Tibial artery (tissue), 4 donors: ENCODE results near the gene LGALS14.

Experiments
- DNase-seq, 2 donors: peaks; one replicate each; pipeline ENCODE4 v3.0.0-alpha.2; 2019
- H3K27ac ChIP-seq, 2 donors: fragments of 200-600 bp; sonication (generic) in 1 of 2; 1 replicate in 1 of 2; 2 replicates in 1 of 2; pipeline ENCODE4 v1.5.1; 2018 to 2019; ENCODE audit warnings: mild to moderate bottlenecking in 1 of 2
- H3K27me3 ChIP-seq, 2 donors: fragments of 200-600 bp; sonication (generic) in 1 of 2; one replicate each; pipeline versions ENCODE4 v1.5.1 to v1.6.0; 2016 to 2019
- H3K36me3 ChIP-seq, 3 donors: fragments of 200-600 bp; sonication (generic) in 2 of 3; one replicate each; pipeline ENCODE4 v1.5.1; 2016 to 2019; ENCODE audit warnings: mild to moderate bottlenecking in 2 of 3
- H3K4me1 ChIP-seq, 4 donors: fragments of 200-600 bp; sonication (generic) in 2 of 4; 1 replicate in 3 of 4; 2 replicates in 1 of 4; pipeline ENCODE4 v1.5.1; 2016 to 2019
- H3K4me3 ChIP-seq, 2 donors: fragments of 200-600 bp; sonication (generic) in 1 of 2; 1 replicate in 1 of 2; 2 replicates in 1 of 2; pipeline ENCODE4 v1.5.1; 2018 to 2019; ENCODE audit warnings: mild to moderate bottlenecking in 2 of 2
- H3K9me3 ChIP-seq, 3 donors: fragments of 200-600 bp; sonication (generic) in 1 of 3; one replicate each; pipeline ENCODE4 v1.5.1; 2016 to 2019
- CTCF ChIP-seq, 2 experiments: fragments of 200-600 bp in 1 of 2; fragments of 450-650 bp in 1 of 2; IDR thresholded peaks; one replicate each; pipeline ENCODE4 v1.5.1; 2017 to 2019; ENCODE audit warnings: antibody characterized with exemption in 2 of 2, mild to moderate bottlenecking in 1 of 2, moderate library complexity in 1 of 2
- intact Hi-C: fragments of 100-400 bp; cut with DNase I; formaldehyde crosslinking; loops from one replicate; pipeline ENCODE4 v1.15.0; 2023; ENCODE audit warnings: low total_unique reads

The LGALS14 gene

GRCh38 chr19:39698535-39698934 is 5.7 kb upstream of the LGALS14 start:
- DNase-seq, result no peak
- no peak for TF ChIP-seq CTCF (IDR thresholded peaks at IDR 0.05)
- intact Hi-C loops, result no loop called here
- H3K36me3 ChIP-seq, result no peaks in the 10 kb centered on the region
- no peak overlapping the region for H3K27ac ChIP-seq
- no peaks in the 10 kb centered on the region for H3K27me3 ChIP-seq
- no peak overlapping the region for H3K4me3 ChIP-seq
- no peaks in the 10 kb centered on the region for H3K4me1 ChIP-seq
- no peaks in the 10 kb centered on the region for H3K9me3 ChIP-seq

GRCh38 chr19:39701291-39701690 is 3.0 kb upstream of the LGALS14 start:
- Histone ChIP-seq H3K4me3 (no peak overlapping the region), H3K9me3 (no peaks in the 10 kb centered on the region), H3K4me1 (no peaks in the 10 kb centered on the region), H3K27ac (no peak overlapping the region), H3K27me3 (no peaks in the 10 kb centered on the region), H3K36me3 (no peaks in the 10 kb centered on the region)
- DNase-seq, result no peak
- intact Hi-C loops, result no loop called here
- TF ChIP-seq CTCF (IDR thresholded peaks at IDR 0.05), result no peak

GRCh38 chr19:39705578-39706188 is 1.4 kb downstream of the LGALS14 start:
- no peaks in the 10 kb centered on the region for H3K4me1 ChIP-seq
- intact Hi-C loops, result no loop called here

GRCh38 chr19:39708594-39708993 is 4.3 kb downstream of the LGALS14 start:
- no peak overlapping the region for H3K4me3 ChIP-seq
- TF ChIP-seq CTCF (IDR thresholded peaks at IDR 0.05), result no peak
- H3K27ac ChIP-seq, result no peak overlapping the region
- intact Hi-C loops, result no loop called here
- no peak for DNase-seq
- no peaks in the 10 kb centered on the region for H3K4me1 ChIP-seq
- H3K9me3 ChIP-seq, result no peaks in the 10 kb centered on the region
- H3K27me3 ChIP-seq, result no peaks in the 10 kb centered on the region
- no peaks in the 10 kb centered on the region for H3K36me3 ChIP-seq

More at GRCh38 chr19:39705578-39706188, 1.4 kb downstream of the LGALS14 start:
- TF ChIP-seq CTCF (IDR thresholded peaks at IDR 0.05), result no peak
- Histone ChIP-seq H3K4me3 (no peak overlapping the region), H3K27ac (no peak overlapping the region), H3K9me3 (no peaks in the 10 kb centered on the region), H3K27me3 (no peaks in the 10 kb centered on the region), H3K36me3 (no peaks in the 10 kb centered on the region)
- DNase-seq, result no peak

GRCh38 chr19:39709026-39709872 is 5.0 kb downstream of the LGALS14 start:
- Histone ChIP-seq H3K27ac (no peak overlapping the region), H3K9me3 (no peaks in the 10 kb centered on the region), H3K4me3 (no peak overlapping the region), H3K27me3 (no peaks in the 10 kb centered on the region), H3K36me3 (no peaks in the 10 kb centered on the region), H3K4me1 (no peaks in the 10 kb centered on the region)
- TF ChIP-seq CTCF (IDR thresholded peaks at IDR 0.05), result no peak
- DNase-seq, result no peak
- intact Hi-C loops, result no loop called here
